Lung (tissue), 12 donors: ENCODE measurements around the gene NPW. TPM values are rescaled to one million over a fixed set of nuclear protein-coding genes. Genes with fewer than 3 reads are reported as not detected.

Experiments
- ATAC-seq: fragments of 200-7000 bp; cut with Tn5 transposase; one replicate; pipeline ENCODE4 v1.9.1; 2020; ENCODE audit warnings: moderate number of reproducible peaks; ENCODE audit not compliant: insufficient read depth, low FRiP score
- DNase-seq, 3 donors: peaks; one replicate each; pipeline ENCODE4 v3.0.0-alpha.2; 2013 to 2017
- H3K27ac ChIP-seq, 2 donors: one replicate each; pipeline ENCODE4 v1.5.1; 2013; ENCODE audit warnings: mild to moderate bottlenecking in 2 of 2, moderate library complexity in 2 of 2, control low read depth in 1 of 2, inconsistent platforms in 1 of 2, low read depth in 1 of 2, low read length in 1 of 2
- H3K27me3 ChIP-seq, 3 donors: one replicate each; pipeline ENCODE4 v1.5.1; 2013; ENCODE audit warnings: low read length in 2 of 3; ENCODE audit not compliant: control insufficient read depth in 3 of 3, insufficient read depth in 3 of 3
- H3K36me3 ChIP-seq, 4 donors: one replicate each; pipeline ENCODE4 v1.5.1; 2013; ENCODE audit warnings: low read length in 4 of 4, mild to moderate bottlenecking in 1 of 4, moderate library complexity in 1 of 4; ENCODE audit not compliant: control insufficient read depth in 4 of 4, insufficient read depth in 4 of 4
- H3K4me1 ChIP-seq, 5 donors: one replicate each; pipeline ENCODE4 v1.5.1; 2013; ENCODE audit warnings: low read length in 5 of 5, mild to moderate bottlenecking in 2 of 5, moderate library complexity in 1 of 5; ENCODE audit not compliant: control insufficient read depth in 5 of 5, insufficient read depth in 5 of 5
- H3K4me3 ChIP-seq: one replicate; pipeline ENCODE4 v1.5.1; 2013; ENCODE audit warnings: mild to moderate bottlenecking, control low read depth, moderate library complexity
- H3K9ac ChIP-seq, 2 donors: one replicate each; pipeline ENCODE4 v1.5.1; 2013; ENCODE audit warnings: low read length in 2 of 2, control low read depth in 1 of 2; ENCODE audit not compliant: insufficient read depth in 1 of 2
- H3K9me3 ChIP-seq, 4 donors: one replicate each; pipeline ENCODE4 v1.5.1; 2013; ENCODE audit warnings: low read length in 3 of 4, mild to moderate bottlenecking in 1 of 4, moderate library complexity in 1 of 4; ENCODE audit not compliant: control insufficient read depth in 4 of 4, insufficient read depth in 3 of 4
- WGBS, 2 donors: extraction: QIAGEN DNeasy Blood & Tissue Kit; methylation state at CpG; one replicate each; pipeline ENCODE4 v1.1.7; 2013; 5-methylcytosine and 5-hydroxymethylcytosine counted together
- polyA plus RNA-seq, 2 donors: library from polyadenylated mRNA; stranded (reverse); fragments of 200-250 nt; gene quantifications; one replicate each; pipeline ENCODE4 v1.2.1, GENCODE V29; 2013
- total RNA-seq, 2 donors: library from RNA; depleted of rRNA in 1 of 2; stranded (reverse); fragments of >200 nt in 1 of 2; gene quantifications; one replicate each; pipeline ENCODE4 v1.2.1, GENCODE V29; 2014 to 2021
- TF ChIP-seq, protein P1 (sequence below): IDR thresholded peaks from 2 replicates; pipeline ENCODE4 v1.5.1; 2012; ENCODE audit warnings: mild to moderate bottlenecking; ENCODE audit errors: control extremely low read depth, extremely low read depth
- donor health status: control.
- donor health status: control.
- donor health status: Bipolar disorder and iron deficiency.
- donor health status: healthy.
- donor health status: DM: yes; HTN: yes; CAD: no.

NPW gene
- total and polyA plus RNA-seq, 4 donors = 0.12 to 1.3 (median 0.53) TPM

- Histone ChIP-seq H3K36me3 (peaks cover 0 to 30% (median 12%) of the 10 kb centered on the region in 4 donors), H3K4me3 (no peak overlapping the region), H3K27ac (no peak overlapping the region), H3K27me3 (peaks cover 0 to 46% (median 33%) of the 10 kb centered on the region in 3 donors), H3K4me1 (peaks cover 0 to 17% (median 7%) of the 10 kb centered on the region in 5 donors), H3K9ac (no peak overlapping the region), H3K9me3 (peaks cover 0 to 21% (median 0%) of the 10 kb centered on the region in 4 donors)
- TF ChIP-seq, protein P1, sequence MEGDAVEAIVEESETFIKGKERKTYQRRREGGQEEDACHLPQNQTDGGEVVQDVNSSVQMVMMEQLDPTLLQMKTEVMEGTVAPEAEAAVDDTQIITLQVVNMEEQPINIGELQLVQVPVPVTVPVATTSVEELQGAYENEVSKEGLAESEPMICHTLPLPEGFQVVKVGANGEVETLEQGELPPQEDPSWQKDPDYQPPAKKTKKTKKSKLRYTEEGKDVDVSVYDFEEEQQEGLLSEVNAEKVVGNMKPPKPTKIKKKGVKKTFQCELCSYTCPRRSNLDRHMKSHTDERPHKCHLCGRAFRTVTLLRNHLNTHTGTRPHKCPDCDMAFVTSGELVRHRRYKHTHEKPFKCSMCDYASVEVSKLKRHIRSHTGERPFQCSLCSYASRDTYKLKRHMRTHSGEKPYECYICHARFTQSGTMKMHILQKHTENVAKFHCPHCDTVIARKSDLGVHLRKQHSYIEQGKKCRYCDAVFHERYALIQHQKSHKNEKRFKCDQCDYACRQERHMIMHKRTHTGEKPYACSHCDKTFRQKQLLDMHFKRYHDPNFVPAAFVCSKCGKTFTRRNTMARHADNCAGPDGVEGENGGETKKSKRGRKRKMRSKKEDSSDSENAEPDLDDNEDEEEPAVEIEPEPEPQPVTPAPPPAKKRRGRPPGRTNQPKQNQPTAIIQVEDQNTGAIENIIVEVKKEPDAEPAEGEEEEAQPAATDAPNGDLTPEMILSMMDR = no peak
- ATAC-seq (no peak), DNase-seq (no peak)
- 22 to 28% methylated on average over 16 of the region's 16 CpGs for WGBS, 2 donors
Observed at GRCh38 chr16:1980770-1981087, 38.9 kb upstream of the NPW start.

- Histone ChIP-seq H3K36me3 (peaks cover 0 to 30% (median 16%) of the 10 kb centered on the region in 4 donors), H3K4me1 (peaks cover 0 to 17% (median 7%) of the 10 kb centered on the region in 5 donors), H3K9me3 (peaks cover 0 to 17% (median 0%) of the 10 kb centered on the region in 4 donors), H3K27ac (no peak within 1 kb of the TSS), H3K27me3 (peaks cover 0 to 46% (median 33%) of the 10 kb centered on the region in 3 donors), H3K4me3 (no peak within 1 kb of the TSS), H3K9ac (no peak within 1 kb of the TSS)
- TF ChIP-seq, protein P1 = no peak
- DNase-seq (no peak), ATAC-seq (no peak)
- 28 to 34% methylated on average over 6 of the region's 6 CpGs for WGBS, 2 donors
Observed at GRCh38 chr16:1981398-1981836, 38.2 kb upstream of the NPW start, which contains the start of gene NOXO1. NOXO1 (minus strand) TSS chr16:1981469; CDS start chr16:1981179, 290 bp downstream.

- peaks cover 0 to 17% (median 7%) of the 10 kb centered on the region in 5 donors for H3K4me1 ChIP-seq
- H3K27ac ChIP-seq = no peak overlapping the region
Observed at GRCh38 chr16:1982013-1982433, 37.6 kb upstream of the NPW start.

More at GRCh38 chr16:1982013-1982433, 37.6 kb upstream of the NPW start:
- ATAC-seq (no peak), DNase-seq (no peak)
- H3K9me3 ChIP-seq = peaks cover 0 to 11% (median 0%) of the 10 kb centered on the region in 4 donors
- peaks cover 0 to 29% (median 16%) of the 10 kb centered on the region in 4 donors for H3K36me3 ChIP-seq
- no peak overlapping the region for H3K9ac ChIP-seq
- TF ChIP-seq, protein P1 = no peak
- peaks cover 0 to 46% (median 33%) of the 10 kb centered on the region in 3 donors for H3K27me3 ChIP-seq
- WGBS, 2 donors = 48 to 69% methylated on average over 5 of the region's 5 CpGs
- no peak overlapping the region for H3K4me3 ChIP-seq
